ENCODE measurements around the gene HMOX1.

DNA sequence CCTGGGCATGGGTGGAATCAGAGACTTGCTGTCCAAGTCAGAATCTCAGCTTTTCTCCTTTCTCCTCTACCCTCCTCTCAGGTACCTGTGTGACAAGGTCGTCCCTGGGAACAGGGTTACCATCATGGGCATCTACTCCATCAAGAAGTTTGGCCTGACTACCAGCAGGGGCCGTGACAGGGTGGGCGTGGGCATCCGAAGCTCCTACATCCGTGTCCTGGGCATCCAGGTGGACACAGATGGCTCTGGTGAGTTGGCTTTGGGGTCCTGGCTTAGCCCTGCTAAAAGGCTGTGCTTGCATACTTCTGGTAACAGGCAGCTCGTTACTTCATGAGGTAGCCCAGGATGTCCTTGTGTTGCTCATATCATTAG, 29.8 kb downstream of the HMOX1 start:
- no peak for TF ChIP-seq POLR2A (IDR thresholded peaks at IDR 0.05)
- TF ChIP-seq, protein P1, sequence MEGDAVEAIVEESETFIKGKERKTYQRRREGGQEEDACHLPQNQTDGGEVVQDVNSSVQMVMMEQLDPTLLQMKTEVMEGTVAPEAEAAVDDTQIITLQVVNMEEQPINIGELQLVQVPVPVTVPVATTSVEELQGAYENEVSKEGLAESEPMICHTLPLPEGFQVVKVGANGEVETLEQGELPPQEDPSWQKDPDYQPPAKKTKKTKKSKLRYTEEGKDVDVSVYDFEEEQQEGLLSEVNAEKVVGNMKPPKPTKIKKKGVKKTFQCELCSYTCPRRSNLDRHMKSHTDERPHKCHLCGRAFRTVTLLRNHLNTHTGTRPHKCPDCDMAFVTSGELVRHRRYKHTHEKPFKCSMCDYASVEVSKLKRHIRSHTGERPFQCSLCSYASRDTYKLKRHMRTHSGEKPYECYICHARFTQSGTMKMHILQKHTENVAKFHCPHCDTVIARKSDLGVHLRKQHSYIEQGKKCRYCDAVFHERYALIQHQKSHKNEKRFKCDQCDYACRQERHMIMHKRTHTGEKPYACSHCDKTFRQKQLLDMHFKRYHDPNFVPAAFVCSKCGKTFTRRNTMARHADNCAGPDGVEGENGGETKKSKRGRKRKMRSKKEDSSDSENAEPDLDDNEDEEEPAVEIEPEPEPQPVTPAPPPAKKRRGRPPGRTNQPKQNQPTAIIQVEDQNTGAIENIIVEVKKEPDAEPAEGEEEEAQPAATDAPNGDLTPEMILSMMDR (IDR thresholded peaks at IDR 0.05) = no peak

All from adrenal gland (tissue), 5 donors.